Endothelial cell of umbilical vein (primary cell): Measurements from ENCODE around the gene PZP.

Source experiments
- CTCF ChIP-seq, 2 donors: IDR thresholded peaks; 1 replicate in 1 of 2; 2 replicates in 1 of 2; pipeline ENCODE4 v1.5.1; 2011; ENCODE audit warnings: low read length in 2 of 2, mild to moderate bottlenecking in 2 of 2, moderate library complexity in 2 of 2, control low read depth in 1 of 2, inconsistent platforms in 1 of 2, low read depth in 1 of 2; ENCODE audit not compliant: insufficient read depth in 1 of 2; ENCODE audit errors: extremely low read depth in 1 of 2
- FOS ChIP-seq: IDR thresholded peaks from 2 replicates; pipeline ENCODE4 v1.6.1; 2011; ENCODE audit warnings: mild to moderate bottlenecking, low read length, moderate library complexity, borderline replicate concordance; ENCODE audit not compliant: insufficient read depth
- MAX ChIP-seq: IDR thresholded peaks from 2 replicates; pipeline ENCODE4 v1.6.1; 2011; ENCODE audit not compliant: insufficient read depth, insufficient read length
- MYC ChIP-seq: IDR thresholded peaks from one replicate; pipeline ENCODE4 v1.6.1; 2011; ENCODE audit warnings: mild to moderate bottlenecking, low read depth, low read length
- POLR2A ChIP-seq: IDR thresholded peaks from 2 replicates; pipeline ENCODE4 v1.6.1; 2012; ENCODE audit warnings: low read depth, mild to moderate bottlenecking, control low read depth, low read length
- POLR2AphosphoS5 ChIP-seq: IDR thresholded peaks from 2 replicates; pipeline ENCODE4 v1.6.1; 2012; ENCODE audit warnings: low read depth, mild to moderate bottlenecking, control low read depth, low read length, moderate library complexity; ENCODE audit not compliant: insufficient read depth

GRCh38 chr12:9112076-9112853, 95.9 kb downstream of the PZP start:
- TF ChIP-seq POLR2AphosphoS5 = no peak
- no peak for TF ChIP-seq CTCF (IDR thresholded peaks at IDR 0.05; ENCODE audit: extremely low read depth in 1 of 2, insufficient read depth in 1 of 2, low read depth in 1 of 2, low read length in 2 of 2)
- TF ChIP-seq POLR2A = no peak
- no peak for TF ChIP-seq MAX
- TF ChIP-seq FOS = no peak
- no peak for TF ChIP-seq MYC
